Spleen (tissue), 7 donors: ENCODE data around the gene CACNG7.

Source experiments
- CTCF ChIP-seq, 11 experiments: fragments of 200-600 bp in 7 of 11; fragments of 450-650 bp in 4 of 11; sonication (generic) in 4 of 11; IDR thresholded peaks in 8 of 11; conservative IDR thresholded peaks in 3 of 11; 1 replicate in 7 of 11; 2 replicates in 4 of 11; pipeline versions ENCODE4 v1.4.0 to v1.8.0; 2016 to 2021; ENCODE audit warnings: antibody characterized with exemption in 11 of 11, inconsistent platforms in 4 of 11, mild to moderate bottlenecking in 1 of 11
- POLR2A ChIP-seq, 3 donors: fragments of 450-650 bp; IDR thresholded peaks; one replicate each; pipeline ENCODE4 v1.5.1; 2017; ENCODE audit warnings: antibody characterized with exemption in 3 of 3, mild to moderate bottlenecking in 1 of 3
- donor health status: DM: no; HTN: no; CAD: no; lungs with moderate emphysema.
- donor health status: DM: no; HTN: no; CAD: no.
- donor health status: DM: no; HTN: no; CAD: no.

DNA sequence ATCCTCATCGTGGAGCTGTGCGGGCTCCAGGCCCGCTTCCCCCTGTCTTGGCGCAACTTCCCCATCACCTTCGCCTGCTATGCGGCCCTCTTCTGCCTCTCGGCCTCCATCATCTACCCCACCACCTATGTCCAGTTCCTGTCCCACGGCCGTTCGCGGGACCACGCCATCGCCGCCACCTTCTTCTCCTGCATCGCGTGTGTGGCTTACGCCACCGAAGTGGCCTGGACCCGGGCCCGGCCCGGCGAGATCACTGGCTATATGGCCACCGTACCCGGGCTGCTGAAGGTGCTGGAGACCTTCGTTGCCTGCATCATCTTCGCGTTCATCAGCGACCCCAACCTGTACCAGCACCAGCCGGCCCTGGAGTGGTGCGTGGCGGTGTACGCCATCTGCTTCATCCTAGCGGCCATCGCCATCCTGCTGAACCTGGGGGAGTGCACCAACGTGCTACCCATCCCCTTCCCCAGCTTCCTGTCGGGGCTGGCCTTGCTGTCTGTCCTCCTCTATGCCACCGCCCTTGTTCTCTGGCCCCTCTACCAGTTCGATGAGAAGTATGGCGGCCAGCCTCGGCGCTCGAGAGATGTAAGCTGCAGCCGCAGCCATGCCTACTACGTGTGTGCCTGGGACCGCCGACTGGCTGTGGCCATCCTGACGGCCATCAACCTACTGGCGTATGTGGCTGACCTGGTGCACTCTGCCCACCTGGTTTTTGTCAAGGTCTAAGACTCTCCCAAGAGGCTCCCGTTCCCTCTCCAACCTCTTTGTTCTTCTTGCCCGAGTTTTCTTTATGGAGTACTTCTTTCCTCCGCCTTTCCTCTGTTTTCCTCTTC is 35.1 kb upstream of the CACNG7 start:
- TF ChIP-seq CTCF (IDR thresholded peaks at IDR 0.05 in 8 of 11, conservative IDR thresholded peaks at IDR 0.05 in 3 of 11) = no peak
- TF ChIP-seq POLR2A (IDR thresholded peaks at IDR 0.05) = no peak
